HepG2 (cell line): ENCODE measurements around the gene LYRM7. TPM values are rescaled to one million over a fixed set of nuclear protein-coding genes. Genes with fewer than 3 reads are reported as not detected.

Experiments used
- CBX1 ChIP-seq: IDR thresholded peaks from one replicate; pipeline ENCODE4 v1.6.1; 2016; ENCODE audit warnings: antibody characterized with exemption, low read depth
- CEBPB ChIP-seq: IDR thresholded peaks from 2 replicates; pipeline ENCODE4 v1.6.1; 2011; ENCODE audit warnings: low read depth, low read length, improper control_type of control experiment, borderline replicate concordance
- DR1 ChIP-seq: sonication (generic); formaldehyde crosslinking; IDR thresholded peaks from 2 replicates; pipeline ENCODE4 v1.8.0; 2021; ENCODE audit warnings: mild to moderate bottlenecking, missing genetic modification reagents, inconsistent platforms
- EZH2 ChIP-seq: conservative IDR thresholded peaks from 2 replicates; pipeline ENCODE4 v1.6.1; 2012; ENCODE audit warnings: mild to moderate bottlenecking, low read depth, low read length, moderate library complexity
- FIP1L1 ChIP-seq: fragments of 200-400 bp; formaldehyde crosslinking; IDR thresholded peaks from 2 replicates; pipeline ENCODE4 v1.6.1; 2018; ENCODE audit warnings: low read depth, mild to moderate bottlenecking, low read length, moderate library complexity, borderline replicate concordance; ENCODE audit not compliant: insufficient read depth
- FOXC1 ChIP-seq: sonication (generic); formaldehyde crosslinking; IDR thresholded peaks from 2 replicates; pipeline ENCODE4 v1.8.0; 2022; ENCODE audit warnings: mild to moderate bottlenecking, missing genetic modification reagents, borderline replicate concordance
- HIVEP1 ChIP-seq: sonication (generic); formaldehyde crosslinking; IDR thresholded peaks from 2 replicates; pipeline ENCODE4 v1.4.0; 2020; ENCODE audit warnings: mild to moderate bottlenecking, missing genetic modification reagents
- MAZ ChIP-seq, 2 experiments: sonication (generic) in 1 of 2; formaldehyde crosslinking in 1 of 2; IDR thresholded peaks; 2 replicates each; pipeline versions ENCODE4 v1.5.0 to v1.6.1; 2012 to 2020; ENCODE audit warnings: low read depth in 2 of 2, mild to moderate bottlenecking in 2 of 2, borderline replicate concordance in 1 of 2, improper control_type of control experiment in 1 of 2, low read length in 1 of 2, missing genetic modification reagents in 1 of 2, moderate library complexity in 1 of 2
- NFYC ChIP-seq: IDR thresholded peaks from 2 replicates; pipeline ENCODE4 v1.6.1; 2016; ENCODE audit warnings: missing genetic modification reagents, missing compliant biosample characterization
- RAD51 ChIP-seq: fragments of 450-650 bp; IDR thresholded peaks from 2 replicates; pipeline ENCODE4 v1.6.1; 2016; ENCODE audit warnings: borderline replicate concordance
- TEAD3 ChIP-seq: optimal IDR thresholded peaks from 2 replicates; pipeline ENCODE3; 2016; ENCODE audit warnings: borderline replicate concordance
- TRIM24 ChIP-seq: sonication (generic); formaldehyde crosslinking; IDR thresholded peaks from 2 replicates; pipeline ENCODE4 v1.8.0; 2022; ENCODE audit warnings: mild to moderate bottlenecking, missing genetic modification reagents
- ZNF101 ChIP-seq: sonication (generic); formaldehyde crosslinking; IDR thresholded peaks from 2 replicates; pipeline ENCODE4 v1.4.0; 2020; ENCODE audit warnings: mild to moderate bottlenecking, low read depth, missing genetic modification reagents, borderline replicate concordance
- ZNF253 ChIP-seq: sonication (generic); formaldehyde crosslinking; IDR thresholded peaks from 2 replicates; pipeline ENCODE4 v1.8.0; 2022; ENCODE audit warnings: mild to moderate bottlenecking, missing genetic modification reagents, borderline replicate concordance
- ZNF30 ChIP-seq: sonication (generic); formaldehyde crosslinking; IDR thresholded peaks from 2 replicates; pipeline ENCODE4 v1.5.0; 2020; ENCODE audit warnings: mild to moderate bottlenecking, missing genetic modification reagents
- ZNF747 ChIP-seq: sonication (generic); formaldehyde crosslinking; IDR thresholded peaks from 2 replicates; pipeline ENCODE4 v1.8.1; 2023; ENCODE audit warnings: missing genetic modification reagents, mild to moderate bottlenecking, borderline replicate concordance
- polyA plus RNA-seq, 8 experiments: library from polyadenylated mRNA; depleted of rRNA in 3 of 8; stranded (reverse) in 7 of 8; unstranded in 1 of 8; fragments of >200 nt; fragmentation: Illumina TruSeq in 4 of 8; extraction: Trizol in 4 of 8; gene quantifications; 2 replicates each; pipeline versions ENCODE4 v1.2.1 to v1.2.3, GENCODE V29; 2011 to 2016; ENCODE audit warnings: low read depth in 4 of 8, missing spikeins in 1 of 8, mixed read lengths in 1 of 8; ENCODE audit not compliant: insufficient read depth in 1 of 8
- total RNA-seq, 5 experiments: library from RNA; depleted of rRNA; stranded (reverse); fragments of >200 nt; fragmentation: Illumina TruSeq; extraction: Trizol; gene quantifications; 2 replicates each; pipeline ENCODE4 v1.2.3, GENCODE V29; 2016; ENCODE audit warnings: low read depth in 1 of 5
- TF ChIP-seq, protein P1 (sequence below): IDR thresholded peaks from 2 replicates; pipeline ENCODE4 v1.6.1; 2018; ENCODE audit warnings: missing genetic modification reagents, mild to moderate bottlenecking, missing compliant biosample characterization
- TF ChIP-seq, protein P2 (sequence below): sonication (generic); formaldehyde crosslinking; IDR thresholded peaks from 2 replicates; pipeline ENCODE4 v1.8.1; 2023; ENCODE audit warnings: missing genetic modification reagents, inconsistent platforms, borderline replicate concordance
- TF ChIP-seq, protein P3 (sequence below): sonication (generic); formaldehyde crosslinking; IDR thresholded peaks from 2 replicates; pipeline ENCODE4 v1.5.0; 2020; ENCODE audit warnings: missing genetic modification reagents
- TF ChIP-seq, protein P4 (sequence below): IDR thresholded peaks from 2 replicates; pipeline ENCODE4 v1.6.1; 2016
- TF ChIP-seq, protein P5 (sequence below): sonication (generic); formaldehyde crosslinking; IDR thresholded peaks from 2 replicates; pipeline ENCODE4 v1.5.0; 2020; ENCODE audit warnings: missing genetic modification reagents
- TF ChIP-seq, protein P6 (sequence below): sonication (generic); formaldehyde crosslinking; IDR thresholded peaks from 2 replicates; pipeline ENCODE4 v1.5.0; 2020; ENCODE audit warnings: mild to moderate bottlenecking, missing genetic modification reagents

LYRM7 gene
- total and polyA plus RNA-seq, 2 of the 13 experiments (the other 11 are each of a cell fraction or from before 2014, with no cell fraction given): 3.0 to 5.5 TPM

DNA sequence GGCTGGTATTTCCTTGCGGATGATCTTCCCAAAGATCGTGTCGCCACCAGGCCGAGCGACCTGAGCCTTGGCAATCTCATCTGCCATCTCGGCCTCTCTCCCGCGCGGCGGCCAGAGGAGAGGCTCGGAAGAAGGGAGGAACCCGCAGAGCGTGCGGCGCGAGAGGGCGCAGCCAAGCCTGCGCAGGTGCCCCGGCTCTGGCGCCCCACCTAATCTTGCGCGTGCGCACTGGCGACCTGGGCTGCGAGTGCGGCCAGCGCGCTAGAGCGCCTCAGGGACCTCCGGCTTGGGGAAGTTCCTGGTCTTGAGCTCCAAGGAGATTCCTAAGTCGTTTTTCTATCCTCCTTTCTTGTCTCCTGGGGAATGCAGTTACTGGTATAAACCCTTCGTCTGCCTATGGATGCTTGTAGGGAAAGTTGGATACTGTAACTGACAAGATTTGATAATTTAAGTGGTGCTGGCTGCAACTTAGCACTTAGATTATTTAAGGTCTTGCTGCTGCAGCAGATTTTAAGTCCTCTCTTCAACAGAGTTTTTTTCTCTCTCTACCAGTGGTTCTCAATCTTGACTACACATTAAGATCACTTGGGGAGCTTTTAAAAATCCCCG lies 5.5 kb upstream of the LYRM7 start, which contains the start of gene HINT1 (continued):
- TF ChIP-seq DR1: peak; percentile 49; the same call in 1 of the 2 replicates
- no peak for TF ChIP-seq RAD51
- no peak for TF ChIP-seq HIVEP1
- no peak for TF ChIP-seq CEBPB
- no peak for TF ChIP-seq ZNF30 (CRISPR knock-in tag)
- no peak for TF ChIP-seq EZH2
- no peak for TF ChIP-seq ZNF253
- no peak for TF ChIP-seq ZNF101 (CRISPR knock-in tag)
- peak; percentile 61 for TF ChIP-seq TEAD3
- TF ChIP-seq, protein P1, sequence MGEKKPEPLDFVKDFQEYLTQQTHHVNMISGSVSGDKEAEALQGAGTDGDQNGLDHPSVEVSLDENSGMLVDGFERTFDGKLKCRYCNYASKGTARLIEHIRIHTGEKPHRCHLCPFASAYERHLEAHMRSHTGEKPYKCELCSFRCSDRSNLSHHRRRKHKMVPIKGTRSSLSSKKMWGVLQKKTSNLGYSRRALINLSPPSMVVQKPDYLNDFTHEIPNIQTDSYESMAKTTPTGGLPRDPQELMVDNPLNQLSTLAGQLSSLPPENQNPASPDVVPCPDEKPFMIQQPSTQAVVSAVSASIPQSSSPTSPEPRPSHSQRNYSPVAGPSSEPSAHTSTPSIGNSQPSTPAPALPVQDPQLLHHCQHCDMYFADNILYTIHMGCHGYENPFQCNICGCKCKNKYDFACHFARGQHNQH (CRISPR knock-in tag): no peak; the same call in 1 of the 2 replicates
- no peak for TF ChIP-seq NFYC (CRISPR knock-in tag)
- no peak for TF ChIP-seq TRIM24
- 0 out of 2 replicates have a peak, but pooled peaks have one; percentile 8 for TF ChIP-seq ZNF747 (CRISPR knock-in tag)
- peak; percentile 58; the same call in 1 of the 2 replicates for TF ChIP-seq MAZ (IDR thresholded peaks at IDR 0.05; ENCODE audit: borderline replicate concordance, low read depth, low read length)
- TF ChIP-seq MAZ (CRISPR knock-in tag; IDR thresholded peaks at IDR 0.05; ENCODE audit: low read depth): no peak
- TF ChIP-seq, protein P2, sequence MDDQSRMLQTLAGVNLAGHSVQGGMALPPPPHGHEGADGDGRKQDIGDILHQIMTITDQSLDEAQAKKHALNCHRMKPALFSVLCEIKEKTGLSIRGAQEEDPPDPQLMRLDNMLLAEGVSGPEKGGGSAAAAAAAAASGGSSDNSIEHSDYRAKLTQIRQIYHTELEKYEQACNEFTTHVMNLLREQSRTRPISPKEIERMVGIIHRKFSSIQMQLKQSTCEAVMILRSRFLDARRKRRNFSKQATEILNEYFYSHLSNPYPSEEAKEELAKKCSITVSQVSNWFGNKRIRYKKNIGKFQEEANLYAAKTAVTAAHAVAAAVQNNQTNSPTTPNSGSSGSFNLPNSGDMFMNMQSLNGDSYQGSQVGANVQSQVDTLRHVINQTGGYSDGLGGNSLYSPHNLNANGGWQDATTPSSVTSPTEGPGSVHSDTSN (CRISPR knock-in tag): no peak
- peak; percentile 96; the same call in 1 of the 2 replicates for TF ChIP-seq FIP1L1
- no peak for TF ChIP-seq CBX1
- TF ChIP-seq, protein P3, sequence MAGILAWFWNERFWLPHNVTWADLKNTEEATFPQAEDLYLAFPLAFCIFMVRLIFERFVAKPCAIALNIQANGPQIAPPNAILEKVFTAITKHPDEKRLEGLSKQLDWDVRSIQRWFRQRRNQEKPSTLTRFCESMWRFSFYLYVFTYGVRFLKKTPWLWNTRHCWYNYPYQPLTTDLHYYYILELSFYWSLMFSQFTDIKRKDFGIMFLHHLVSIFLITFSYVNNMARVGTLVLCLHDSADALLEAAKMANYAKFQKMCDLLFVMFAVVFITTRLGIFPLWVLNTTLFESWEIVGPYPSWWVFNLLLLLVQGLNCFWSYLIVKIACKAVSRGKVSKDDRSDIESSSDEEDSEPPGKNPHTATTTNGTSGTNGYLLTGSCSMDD (CRISPR knock-in tag): no peak
- TF ChIP-seq, protein P4, sequence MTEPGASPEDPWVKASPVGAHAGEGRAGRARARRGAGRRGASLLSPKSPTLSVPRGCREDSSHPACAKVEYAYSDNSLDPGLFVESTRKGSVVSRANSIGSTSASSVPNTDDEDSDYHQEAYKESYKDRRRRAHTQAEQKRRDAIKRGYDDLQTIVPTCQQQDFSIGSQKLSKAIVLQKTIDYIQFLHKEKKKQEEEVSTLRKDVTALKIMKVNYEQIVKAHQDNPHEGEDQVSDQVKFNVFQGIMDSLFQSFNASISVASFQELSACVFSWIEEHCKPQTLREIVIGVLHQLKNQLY (CRISPR knock-in tag): no peak
- TF ChIP-seq FOXC1 (CRISPR knock-in tag): no peak; the same call in 1 of the 2 replicates
- TF ChIP-seq, protein P5, sequence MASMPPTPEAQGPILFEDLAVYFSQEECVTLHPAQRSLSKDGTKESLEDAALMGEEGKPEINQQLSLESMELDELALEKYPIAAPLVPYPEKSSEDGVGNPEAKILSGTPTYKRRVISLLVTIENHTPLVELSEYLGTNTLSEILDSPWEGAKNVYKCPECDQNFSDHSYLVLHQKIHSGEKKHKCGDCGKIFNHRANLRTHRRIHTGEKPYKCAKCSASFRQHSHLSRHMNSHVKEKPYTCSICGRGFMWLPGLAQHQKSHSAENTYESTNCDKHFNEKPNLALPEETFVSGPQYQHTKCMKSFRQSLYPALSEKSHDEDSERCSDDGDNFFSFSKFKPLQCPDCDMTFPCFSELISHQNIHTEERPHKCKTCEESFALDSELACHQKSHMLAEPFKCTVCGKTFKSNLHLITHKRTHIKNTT (CRISPR knock-in tag): no peak
- TF ChIP-seq, protein P6, sequence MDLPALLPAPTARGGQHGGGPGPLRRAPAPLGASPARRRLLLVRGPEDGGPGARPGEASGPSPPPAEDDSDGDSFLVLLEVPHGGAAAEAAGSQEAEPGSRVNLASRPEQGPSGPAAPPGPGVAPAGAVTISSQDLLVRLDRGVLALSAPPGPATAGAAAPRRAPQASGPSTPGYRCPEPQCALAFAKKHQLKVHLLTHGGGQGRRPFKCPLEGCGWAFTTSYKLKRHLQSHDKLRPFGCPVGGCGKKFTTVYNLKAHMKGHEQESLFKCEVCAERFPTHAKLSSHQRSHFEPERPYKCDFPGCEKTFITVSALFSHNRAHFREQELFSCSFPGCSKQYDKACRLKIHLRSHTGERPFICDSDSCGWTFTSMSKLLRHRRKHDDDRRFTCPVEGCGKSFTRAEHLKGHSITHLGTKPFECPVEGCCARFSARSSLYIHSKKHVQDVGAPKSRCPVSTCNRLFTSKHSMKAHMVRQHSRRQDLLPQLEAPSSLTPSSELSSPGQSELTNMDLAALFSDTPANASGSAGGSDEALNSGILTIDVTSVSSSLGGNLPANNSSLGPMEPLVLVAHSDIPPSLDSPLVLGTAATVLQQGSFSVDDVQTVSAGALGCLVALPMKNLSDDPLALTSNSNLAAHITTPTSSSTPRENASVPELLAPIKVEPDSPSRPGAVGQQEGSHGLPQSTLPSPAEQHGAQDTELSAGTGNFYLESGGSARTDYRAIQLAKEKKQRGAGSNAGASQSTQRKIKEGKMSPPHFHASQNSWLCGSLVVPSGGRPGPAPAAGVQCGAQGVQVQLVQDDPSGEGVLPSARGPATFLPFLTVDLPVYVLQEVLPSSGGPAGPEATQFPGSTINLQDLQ (CRISPR knock-in tag): no peak
